ENCODE results near the gene TMEM145.
A peak's percentile ranks its signal among the peaks of the same experiment; 100 is the strongest.

Gene TMEM145

GRCh38 chr19:42278452-42279154, 34.5 kb upstream of the TMEM145 start:
- peak overlapping the region; percentile 98 to 100 for H3K27ac ChIP-seq
- H3K4me3 ChIP-seq: peak overlapping the region; percentile 97
- peak; percentile 75 for DNase-seq (ENCODE audit: low spot score)
- TF ChIP-seq CTCF (IDR thresholded peaks at IDR 0.05): no peak

GRCh38 chr19:42279155-42279901, 33.8 kb upstream of the TMEM145 start:
- Histone ChIP-seq H3K27ac (peak overlapping the region; percentile 98 to 100), H3K4me3 (peak overlapping the region; percentile 97)
- no peak for TF ChIP-seq CTCF (IDR thresholded peaks at IDR 0.05)
- DNase-seq (ENCODE audit: low spot score): peak; percentile 73

- peak; percentile 92 for TF ChIP-seq CTCF (IDR thresholded peaks at IDR 0.05)
- peak; percentile 94 for DNase-seq (ENCODE audit: low spot score)
- H3K4me3 ChIP-seq: peak overlapping the region; percentile 97
- H3K27ac ChIP-seq: peak overlapping the region; percentile 98 to 100
These were observed 33.0 kb upstream of the TMEM145 start for GRCh38 chr19:42279902-42280814.

GRCh38 chr19:42280815-42281145, 32.3 kb upstream of the TMEM145 start:
- TF ChIP-seq CTCF (IDR thresholded peaks at IDR 0.05): no peak
- Histone ChIP-seq H3K4me3 (peak overlapping the region; percentile 97), H3K27ac (peak overlapping the region; percentile 98 to 100)
- DNase-seq (ENCODE audit: low spot score): peak; percentile 91

- H3K4me3 ChIP-seq: peak overlapping the region; percentile 97
- peak overlapping the region; percentile 98 to 100 for H3K27ac ChIP-seq
- peak; percentile 87 for DNase-seq (ENCODE audit: low spot score)
- no peak for TF ChIP-seq CTCF (IDR thresholded peaks at IDR 0.05)
These were observed 31.8 kb upstream of the TMEM145 start for GRCh38 chr19:42281146-42281826.
